OCI-M2 (cell line): ENCODE results near the gene MAPK9.
A peak's percentile ranks its signal among the peaks of the same experiment; 100 is the strongest.

ENCODE experiments used
- DNase-seq: peaks from one replicate; lab custom pipeline; 2025; ENCODE audit not compliant: unreplicated experiment; lab: John Stamatoyannopoulos, UW

The MAPK9 gene

DNA sequence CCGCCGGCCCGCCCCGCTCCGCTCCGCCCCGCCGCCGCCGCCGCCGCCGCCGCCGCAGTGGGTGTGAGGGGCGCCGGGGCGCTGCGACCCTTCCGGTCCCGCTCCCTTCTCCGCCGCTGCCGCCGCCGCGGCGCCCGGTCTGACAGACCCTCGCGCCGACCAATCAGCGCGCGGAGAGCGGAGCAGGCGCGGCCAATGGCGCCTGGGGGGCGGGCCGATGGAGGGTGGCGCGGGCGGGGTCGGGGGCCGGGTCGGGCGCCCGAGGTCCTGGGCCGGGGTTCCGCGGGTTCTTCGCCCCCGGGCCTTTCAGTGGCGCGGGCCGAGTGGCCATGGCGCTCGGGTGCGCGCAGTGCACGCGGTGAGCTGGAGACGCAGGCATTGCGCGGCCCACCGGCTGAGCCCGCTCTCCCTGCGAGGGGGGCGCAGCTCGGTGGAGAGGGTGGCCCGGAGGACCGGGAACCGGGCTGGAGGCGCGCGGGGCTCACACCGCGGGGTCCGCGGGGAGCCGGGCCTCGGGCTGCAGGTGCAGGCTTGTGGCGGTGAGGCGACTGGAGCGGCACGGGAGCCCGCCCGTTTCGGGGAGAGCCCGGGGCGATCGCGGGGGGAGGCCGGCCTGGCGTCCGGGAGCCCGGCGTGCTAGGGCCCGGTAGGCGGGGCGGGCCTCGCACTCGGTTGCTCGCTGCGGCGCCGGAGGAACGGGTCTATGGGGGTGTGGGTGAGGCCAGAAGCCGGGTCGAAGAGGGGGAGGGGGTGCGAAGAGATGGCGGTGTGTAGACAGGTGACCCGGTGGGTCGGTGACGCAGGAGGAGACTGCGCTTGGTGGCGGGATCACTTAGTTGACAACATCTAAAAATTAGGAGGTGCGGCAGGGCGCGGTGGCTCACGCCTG is at the start of gene MAPK9:
TSS of gene MAPK9 (minus strand) at position 141 of the 889 bp plus-strand sequence. CDS start 11,522 bp downstream, outside the sequence.
- peak; percentile 5 for DNase-seq

DNA sequence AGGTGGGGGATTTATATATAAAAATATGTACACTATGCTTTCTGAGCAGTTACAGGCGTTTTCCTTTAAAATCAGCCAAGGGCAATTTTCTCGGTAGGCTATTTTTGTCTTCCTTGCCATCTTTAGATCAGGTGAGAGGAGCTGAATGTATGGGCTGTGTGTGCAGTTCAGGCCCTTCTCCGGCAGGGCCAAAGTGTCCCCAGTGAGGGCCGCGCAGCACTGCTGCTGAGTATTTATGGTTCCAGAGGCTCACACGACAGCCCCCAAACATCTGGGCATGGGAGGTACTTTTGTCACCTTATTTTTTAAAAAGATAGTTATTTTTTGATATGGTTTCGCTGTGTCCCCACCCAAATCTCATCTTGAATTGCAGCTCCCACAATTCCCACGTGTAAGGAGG is 49.7 kb upstream of the MAPK9 start:
- DNase-seq: no peak

DNA sequence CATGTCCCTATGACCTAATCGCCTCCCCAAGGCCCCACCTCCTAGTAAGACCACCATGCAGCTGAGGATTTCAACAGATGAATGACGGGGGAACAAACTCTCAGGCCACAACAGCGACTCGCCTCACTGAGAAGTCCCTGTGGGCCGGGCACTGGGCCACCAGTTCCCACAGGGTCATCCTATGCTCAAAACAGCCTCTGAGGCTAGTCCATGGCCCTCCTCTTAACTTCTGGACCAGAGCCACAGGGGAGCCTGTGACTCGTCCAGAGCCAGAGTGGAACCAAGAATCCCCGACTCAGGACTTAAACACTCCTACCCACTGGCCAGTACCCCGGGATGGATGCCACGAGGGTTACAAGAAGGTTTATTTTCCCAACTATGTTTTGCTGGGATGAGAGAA is 49.0 kb upstream of the MAPK9 start:
- no peak for DNase-seq

DNA sequence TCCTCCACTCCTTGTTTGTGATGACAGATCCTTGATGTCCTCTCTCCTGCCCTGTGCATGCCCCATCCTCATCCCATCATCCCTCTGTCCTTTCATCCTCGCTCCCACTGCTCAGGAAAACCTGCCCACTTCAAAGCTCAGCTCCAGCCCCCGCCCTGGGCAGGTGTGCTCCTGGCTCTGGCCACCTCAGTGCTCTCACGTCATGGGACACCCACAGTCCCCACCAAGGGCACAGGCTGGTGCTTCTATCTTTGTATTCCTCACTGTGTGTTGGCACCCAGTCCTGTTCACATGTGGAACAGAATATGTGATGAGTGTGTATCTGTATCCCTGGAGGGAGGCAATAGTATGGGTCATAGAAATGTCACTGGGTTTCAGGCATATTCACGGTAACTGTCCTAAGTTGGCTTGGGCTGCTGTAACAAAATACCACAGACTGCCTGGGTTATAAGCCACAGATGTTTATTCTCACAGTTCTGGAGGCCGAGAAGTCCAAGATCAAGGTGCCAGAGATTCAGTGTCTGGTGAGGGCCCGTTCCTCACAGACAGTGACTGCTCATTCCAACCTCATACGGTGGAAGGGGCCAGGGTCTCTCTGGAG is 47.8 kb upstream of the MAPK9 start:
- DNase-seq: no peak

DNA sequence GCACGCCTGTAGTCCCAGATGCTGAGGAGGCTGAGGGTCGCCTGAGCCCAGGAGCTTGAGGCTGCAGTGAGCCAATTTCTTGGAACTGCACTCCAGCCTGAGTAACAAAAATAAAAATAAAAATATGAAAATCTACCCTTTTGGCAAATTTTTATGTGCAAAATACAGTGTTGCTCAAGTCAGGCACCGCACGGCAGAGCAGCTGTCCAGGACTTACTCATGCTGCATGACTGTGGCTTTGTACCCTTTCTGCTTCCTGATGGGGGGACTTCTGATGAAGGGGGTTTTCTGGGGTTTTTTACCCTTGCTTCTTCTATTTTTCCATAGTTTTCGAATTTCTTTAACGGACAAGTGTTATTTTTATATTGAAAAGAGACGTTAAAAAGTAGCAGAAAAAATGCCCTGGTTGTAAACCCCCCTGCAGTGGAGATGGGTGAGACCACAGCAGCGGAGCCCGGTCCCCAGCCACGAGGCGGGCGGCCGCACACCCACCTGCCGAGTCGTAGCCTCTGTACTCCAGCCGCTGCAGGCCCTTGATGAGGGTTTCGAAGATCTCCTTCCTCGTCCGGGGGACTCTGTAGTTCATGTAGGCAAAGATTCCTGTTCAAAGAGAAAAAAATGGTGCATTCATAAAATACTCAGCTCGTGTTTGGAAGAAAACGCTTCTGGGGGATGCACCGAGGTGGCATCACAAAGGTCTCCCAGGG is 46.3 kb upstream of the MAPK9 start:
- DNase-seq: no peak

DNA sequence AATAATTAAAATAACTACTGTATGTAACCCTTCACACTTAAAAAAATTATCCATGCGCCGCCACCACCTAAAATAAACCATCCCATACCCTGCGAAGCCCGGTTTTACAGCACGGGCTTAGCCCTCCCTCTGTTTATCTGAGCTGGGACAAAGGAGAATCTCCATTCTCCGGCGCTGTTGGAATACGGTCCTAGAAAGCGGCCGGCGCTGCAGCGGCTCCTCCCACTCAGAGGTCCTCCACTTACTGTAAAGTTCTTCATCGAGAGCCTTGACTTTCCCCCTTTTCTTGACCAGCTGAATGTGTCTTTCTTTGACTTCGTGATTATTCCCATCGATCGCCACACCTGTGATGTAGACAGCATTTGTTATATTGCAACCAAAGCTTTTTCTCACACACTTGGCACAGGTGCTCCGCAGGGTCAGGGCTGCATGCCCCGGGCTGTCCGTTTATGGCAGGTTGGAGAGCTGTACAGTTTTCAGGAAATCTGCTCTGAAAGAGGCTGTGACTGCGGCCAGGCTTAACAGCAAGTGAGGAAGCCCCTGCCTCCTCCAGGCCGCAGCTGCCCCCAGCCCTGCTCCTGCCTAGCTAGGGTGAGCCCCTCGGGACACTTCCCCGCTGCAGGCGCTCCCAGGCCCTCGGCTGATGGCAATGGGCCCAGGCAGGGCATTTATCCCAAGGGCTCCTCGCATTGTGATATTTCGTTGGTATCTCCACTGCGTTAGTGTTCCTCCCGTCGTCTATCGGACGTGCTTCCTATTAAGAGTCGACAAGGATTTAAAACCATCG is 44.5 kb upstream of the MAPK9 start:
- DNase-seq: no peak

DNA sequence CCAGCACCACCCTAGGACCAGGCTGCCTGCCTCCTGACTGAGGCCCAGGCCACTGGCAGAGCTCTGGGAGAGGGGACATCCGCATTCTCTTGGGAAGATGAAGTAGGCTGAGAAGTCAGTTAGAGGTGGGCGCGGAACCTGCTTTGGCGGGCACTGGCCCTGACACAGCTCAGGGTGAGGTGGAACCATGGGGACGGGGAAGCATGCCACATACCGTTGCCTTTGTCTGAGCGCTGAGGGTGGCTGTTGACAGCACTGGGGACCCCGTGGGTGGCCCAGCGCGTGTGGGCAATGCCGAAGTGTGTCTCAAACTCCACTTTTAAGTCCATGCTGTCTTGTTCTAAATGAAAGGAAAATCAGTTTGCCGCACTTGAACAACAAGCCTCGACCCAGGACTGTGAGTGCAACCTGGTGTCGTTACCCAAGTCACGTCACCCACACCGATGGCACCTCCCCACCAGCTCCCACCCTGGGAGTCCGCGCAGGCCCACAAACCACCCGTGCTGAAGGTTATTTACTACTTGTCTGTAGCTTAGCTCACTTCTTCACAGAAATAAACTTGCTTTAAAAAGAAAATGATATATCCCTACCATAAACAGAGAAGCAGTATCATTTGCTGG is 43.8 kb upstream of the MAPK9 start:
- no peak for DNase-seq

DNA sequence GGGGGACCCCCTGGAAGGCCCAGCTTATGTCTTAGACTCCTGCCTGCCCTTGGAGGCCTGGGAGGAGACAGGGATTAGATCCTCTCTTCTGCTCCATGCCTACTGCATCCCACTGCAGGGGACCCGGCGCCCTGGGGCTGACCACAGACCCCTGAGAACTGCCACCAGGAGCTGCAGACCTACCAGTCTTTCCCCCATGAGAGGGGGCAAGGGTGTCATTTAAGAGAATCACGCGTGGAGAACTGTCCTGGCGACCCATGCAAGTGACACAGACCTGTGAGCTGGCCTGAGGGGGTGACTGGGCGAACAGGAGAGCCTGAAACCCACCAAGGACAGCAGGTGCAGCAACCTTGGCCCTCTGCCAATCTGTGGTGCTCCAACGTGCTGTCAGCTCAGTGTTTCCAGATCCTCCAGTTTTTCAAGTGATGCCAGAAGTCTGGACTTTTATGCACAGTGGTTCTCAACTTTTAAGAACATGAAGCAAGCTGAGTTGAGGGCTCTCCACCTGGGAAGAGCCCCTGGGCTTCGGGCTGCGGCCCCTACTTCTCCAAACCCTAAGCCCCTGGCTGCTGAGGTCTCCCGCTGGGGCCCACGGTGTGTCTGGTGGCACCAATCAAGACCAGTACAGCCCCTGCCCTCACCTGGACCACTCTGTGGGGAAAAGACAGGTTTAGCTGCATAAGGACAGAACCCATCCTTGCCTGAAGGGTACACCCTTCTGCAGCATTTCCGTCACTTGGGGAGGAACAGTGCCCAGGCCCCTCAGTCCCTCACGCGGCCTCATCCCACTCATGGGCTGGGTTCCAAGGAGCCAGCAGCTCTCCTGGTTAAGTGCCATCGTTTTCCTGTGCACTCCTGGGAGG is 43.1 kb upstream of the MAPK9 start:
- no peak for DNase-seq

DNA sequence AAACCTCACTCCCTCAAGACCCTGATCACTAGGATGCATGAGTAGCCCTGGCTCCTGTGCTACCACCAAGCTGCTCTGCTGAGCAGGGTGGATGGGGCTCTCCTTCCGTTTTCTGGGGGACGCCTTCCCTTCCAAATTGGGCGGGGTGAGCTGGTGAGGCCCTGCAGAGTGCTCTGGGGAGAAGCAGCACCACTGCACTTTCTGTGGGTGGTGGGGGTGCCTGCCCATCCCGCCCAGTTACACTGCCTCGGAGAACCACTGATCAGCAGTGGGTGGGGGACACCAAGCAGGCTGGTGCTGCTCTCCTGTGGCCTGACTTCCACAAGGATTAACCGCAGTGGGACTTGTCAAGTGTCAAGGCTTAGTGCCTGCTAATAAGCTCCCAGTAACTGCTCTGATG is 42.3 kb upstream of the MAPK9 start:
- no peak for DNase-seq

DNA sequence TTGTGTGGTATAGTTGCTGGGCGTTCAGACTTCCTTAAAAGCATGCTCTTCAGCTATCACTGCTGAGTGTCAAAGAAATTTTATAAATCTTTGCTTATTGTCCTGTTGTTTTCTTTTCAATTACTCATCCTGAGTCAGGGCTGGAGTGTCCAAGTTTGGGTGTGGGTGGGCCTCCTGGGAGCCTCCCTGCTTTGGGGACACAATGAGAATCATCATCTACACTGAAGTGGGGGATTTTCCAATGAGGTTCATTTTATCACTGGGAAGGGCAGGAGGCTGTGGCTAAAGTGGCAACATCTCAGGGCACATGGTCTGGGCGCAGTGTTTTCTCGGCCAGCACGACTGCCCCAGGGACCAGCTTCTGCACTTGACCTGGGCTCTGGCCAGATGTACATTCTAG is 41.8 kb upstream of the MAPK9 start:
- DNase-seq: no peak

DNA sequence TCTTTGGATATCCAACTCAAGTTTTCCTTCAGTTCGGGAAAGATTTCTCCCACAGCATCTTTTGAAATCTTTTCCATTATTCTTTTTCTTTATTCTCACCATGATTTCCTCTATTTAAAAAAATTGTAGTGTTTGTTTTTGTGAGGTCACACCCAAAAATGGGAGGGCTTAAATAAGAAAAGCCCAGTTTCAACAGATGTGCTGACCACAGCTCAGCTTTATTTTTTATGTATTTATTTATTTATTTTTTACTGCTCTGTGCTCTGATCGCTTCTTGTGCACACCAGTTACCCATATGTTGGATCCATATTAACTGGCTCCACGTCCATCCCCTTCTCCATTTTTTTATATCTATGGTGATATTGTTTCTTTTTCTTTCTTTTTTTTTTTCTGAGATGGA is 41.0 kb upstream of the MAPK9 start:
- no peak for DNase-seq

DNA sequence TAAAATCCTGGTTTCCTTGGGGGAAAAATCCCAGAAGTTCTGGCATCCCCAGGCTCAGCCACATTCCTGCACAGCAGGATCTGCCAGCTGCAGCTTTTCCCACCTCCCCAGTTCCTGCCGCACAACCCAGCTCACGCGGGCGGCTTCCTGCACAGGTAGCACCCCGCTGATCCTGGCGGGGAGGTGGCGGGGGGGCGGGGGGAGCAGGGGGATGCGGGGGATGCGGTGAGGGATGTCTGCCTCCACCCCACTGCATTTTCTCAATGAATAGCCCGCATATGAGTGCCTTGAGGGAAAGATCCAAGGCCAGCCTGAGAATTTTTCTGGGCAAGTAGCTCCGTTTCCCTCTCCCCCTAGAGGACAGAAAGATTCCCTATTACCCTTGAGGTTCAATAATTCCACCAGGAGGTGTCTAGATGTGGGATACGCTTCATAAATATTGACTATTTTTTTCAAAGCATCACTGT is 40.2 kb upstream of the MAPK9 start:
- no peak for DNase-seq

DNA sequence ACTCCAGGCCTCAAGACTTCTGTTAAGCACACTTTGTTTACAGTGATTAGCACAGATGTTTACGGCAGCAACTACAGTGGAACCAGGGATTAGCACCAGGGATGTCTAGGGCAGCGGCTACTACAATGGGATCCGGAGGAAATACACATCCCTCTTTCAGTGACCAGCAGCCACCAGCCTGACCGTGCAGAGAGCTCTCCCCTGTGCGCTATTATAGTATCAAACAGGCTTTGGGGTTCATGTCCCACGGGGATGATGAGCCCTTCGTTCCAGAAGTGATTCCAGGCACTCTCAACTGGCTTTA is 39.7 kb upstream of the MAPK9 start:
- no peak for DNase-seq

DNA sequence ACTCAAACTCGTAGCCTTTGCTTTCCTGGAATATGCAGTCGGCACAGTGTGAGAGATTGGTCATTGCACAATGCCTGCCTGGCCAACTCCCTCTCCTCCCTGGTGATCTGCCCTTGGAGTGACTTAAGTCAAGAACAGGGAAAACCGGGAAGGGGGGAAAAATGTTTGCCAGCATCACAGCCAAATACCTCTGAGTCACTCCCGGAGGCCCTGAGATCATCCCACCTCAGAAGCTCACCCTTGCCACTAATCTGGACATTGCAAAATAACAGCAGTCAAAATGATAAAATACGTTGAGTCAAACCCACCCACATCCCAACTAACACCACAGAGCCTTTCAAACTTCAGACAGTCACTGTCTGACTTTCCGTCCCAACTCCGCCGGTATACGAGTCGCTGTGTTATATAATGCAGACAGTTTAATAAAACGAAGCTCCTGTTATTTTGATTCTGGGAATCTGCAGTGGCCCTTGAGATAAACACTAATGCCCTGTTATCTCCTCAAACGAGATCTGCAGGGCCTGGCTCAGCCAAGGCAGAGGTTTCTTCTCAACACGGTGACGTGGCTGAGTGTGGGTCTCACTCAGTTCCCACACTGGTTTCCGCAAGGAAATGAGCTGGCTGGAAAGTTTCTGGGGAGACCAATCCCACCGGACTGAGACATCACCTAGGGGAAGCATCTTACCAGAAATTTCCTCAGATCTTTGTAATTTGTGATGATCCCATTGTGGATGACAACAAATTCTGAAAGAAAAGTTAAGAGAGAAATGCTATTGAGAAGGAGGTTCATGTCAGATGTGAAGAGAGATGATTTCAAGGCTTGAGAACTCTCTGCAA is 39.1 kb upstream of the MAPK9 start:
- DNase-seq: no peak

DNA sequence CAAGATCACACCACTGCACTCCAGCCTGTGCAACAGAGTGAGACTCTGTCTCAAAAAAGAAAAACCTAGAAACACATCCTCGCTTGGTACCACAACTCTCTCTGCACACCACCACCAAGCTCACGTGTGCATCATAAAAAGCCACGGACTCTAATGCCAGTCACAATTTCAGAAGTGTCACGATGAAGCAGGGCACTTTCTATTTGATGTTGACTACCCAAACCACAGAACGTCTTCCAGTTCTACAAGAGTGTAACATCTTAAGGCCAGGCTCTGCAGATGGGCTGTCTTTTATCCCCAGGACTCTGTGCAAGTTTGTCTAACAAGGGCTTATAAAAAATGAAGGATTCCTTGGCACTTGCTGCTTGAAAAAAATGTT is 38.4 kb upstream of the MAPK9 start:
- DNase-seq: no peak

DNA sequence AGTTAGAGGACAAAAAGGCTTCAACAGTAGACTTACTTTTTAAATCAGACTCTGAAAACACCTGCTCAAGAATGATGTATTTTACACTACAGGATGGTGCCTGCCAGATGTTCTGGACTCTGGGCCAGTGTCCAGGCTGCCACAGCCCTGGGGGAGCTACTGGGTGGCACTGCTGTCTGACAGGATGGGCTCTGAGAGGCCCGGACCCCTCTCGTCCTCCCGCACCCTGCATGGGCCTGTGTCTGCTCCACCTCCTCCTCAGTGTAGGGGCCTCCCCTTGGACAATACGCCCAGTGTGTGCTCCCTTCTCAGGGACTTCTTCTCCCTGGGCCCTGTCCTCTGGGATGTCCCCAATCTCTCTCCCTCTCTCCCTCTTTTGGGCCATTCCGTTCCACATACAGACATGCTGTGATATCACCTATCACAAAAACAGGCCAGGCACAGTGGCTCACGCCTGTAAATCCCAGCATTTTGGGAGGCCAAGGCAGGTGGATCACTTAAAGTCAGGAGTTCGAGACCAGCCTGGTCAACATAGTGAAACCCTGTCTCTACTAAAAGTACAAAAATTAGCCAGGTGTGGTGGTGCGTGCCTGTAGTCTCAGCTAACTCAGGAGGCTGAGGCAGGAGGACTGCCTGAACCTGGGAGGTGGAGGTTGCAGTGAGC is 37.9 kb upstream of the MAPK9 start:
- DNase-seq: no peak

DNA sequence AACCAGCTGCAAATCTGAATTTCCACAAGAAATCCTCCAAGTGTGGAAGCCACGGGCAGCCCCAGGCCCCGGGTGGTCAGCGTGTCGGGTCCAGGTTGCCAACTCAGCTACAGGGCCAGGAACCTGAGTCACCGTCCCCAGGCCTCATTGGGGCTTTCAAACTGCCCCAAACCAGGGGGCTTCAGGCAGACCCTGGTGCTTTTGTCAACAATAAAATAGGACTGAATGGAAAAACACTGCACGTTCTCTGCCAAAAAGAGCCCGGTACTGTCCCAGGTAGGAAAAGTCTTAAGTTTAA is 37.2 kb upstream of the MAPK9 start:
- DNase-seq: no peak

DNA sequence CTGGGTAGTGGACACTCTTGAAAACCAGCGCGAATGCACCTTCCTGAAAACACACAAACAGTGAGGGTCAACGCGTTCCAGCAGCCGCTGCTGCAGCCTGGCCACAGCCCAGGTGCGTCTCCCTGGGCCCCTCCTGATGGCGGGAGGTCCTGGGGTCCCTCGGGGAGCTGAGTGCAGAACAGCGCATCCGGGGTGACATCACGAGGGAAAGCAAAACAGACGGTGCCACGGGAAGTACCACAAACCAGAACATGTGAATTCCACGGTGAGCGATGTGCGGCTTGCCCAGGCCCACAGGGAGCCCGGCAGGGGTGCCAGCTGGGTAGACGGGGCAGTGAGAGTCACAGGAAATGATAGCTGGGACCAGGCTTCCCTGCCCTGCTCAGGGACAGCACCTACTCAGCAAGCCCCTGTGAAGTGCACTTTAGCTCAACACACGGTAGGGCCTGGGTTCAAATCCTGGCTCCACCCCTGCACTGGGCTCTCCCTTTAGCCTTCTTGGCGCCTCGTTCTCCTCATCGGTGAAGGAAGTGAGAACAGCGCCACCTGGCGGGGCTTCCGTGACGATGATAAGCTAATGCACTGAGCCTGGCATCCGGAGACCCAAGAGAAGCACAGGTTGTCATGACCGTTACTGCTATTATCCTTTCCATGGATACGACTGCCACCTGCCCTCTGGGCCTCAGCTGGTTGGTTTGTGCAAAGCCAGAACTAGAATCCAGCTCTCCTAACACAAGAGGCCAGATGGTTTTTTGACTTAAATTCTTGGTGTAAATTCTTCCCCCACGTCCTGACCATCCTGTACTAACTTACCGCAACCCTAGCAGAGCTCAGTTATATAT is 36.6 kb upstream of the MAPK9 start:
- DNase-seq: peak; percentile 12
